NT2/D1 (cell line): ENCODE results near the gene NCF2.

Experiments
- SUZ12 ChIP-seq: IDR thresholded peaks from 2 replicates; pipeline ENCODE4 v1.6.1; 2011; ENCODE audit not compliant: insufficient read length, insufficient read depth; ENCODE audit errors: extremely low read depth
- YY1 ChIP-seq: IDR thresholded peaks from 2 replicates; pipeline ENCODE4 v1.6.1; 2011; ENCODE audit not compliant: insufficient read length, insufficient read depth
- ZNF274 ChIP-seq: IDR thresholded peaks from 2 replicates; pipeline ENCODE4 v1.6.1; 2011; ENCODE audit warnings: mild to moderate bottlenecking, low read depth, low read length

DNA sequence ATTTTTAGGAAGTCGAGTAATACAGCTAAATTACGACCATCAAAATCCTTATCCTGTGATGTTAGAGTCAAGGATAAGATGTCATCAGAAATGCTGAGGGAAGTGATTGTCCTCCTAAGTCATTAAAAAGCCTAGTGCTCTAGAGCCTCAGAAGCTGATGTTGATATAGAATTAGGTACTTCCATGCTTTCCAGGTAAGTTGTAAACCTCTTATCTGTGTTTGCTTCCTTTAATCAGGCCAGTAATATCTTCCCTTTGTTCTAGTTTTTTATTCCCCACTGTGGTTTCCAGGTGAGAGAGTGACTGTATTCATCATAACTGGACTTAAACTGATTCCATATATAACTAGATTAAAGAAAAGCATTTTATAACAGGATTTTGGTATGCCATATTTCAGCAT lies 73.5 kb downstream of the NCF2 start:
- no peak for TF ChIP-seq ZNF274
- no peak for TF ChIP-seq YY1
- TF ChIP-seq SUZ12: no peak
